Anterior cingulate cortex (tissue), 58 donors: ENCODE measurements around the gene TTC28.
A peak's percentile ranks its signal among the peaks of the same experiment; 100 is the strongest.

Experiments
- DNase-seq, 58 donors: peaks; one replicate each; lab custom pipeline; 2025; lab: John Stamatoyannopoulos, UW

The TTC28 gene

DNA sequence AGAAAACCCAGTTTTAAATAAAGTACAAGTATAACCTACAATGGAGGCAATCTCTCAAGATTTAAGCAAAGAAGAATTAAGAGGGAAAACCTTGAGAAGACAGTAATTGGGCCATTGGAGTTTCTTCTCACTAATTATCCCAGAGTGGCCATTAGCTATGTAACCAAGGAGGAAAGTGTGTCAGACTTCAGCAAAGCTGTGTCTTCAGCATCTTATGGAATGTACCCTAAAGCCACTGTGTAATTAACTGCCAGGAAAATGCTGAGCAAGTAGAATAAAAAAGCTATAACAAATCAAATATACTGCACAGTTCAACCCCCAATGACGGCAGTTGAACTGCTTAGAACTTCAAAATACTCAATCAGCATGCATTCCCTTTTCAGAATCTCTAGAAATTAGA is 261.6 kb downstream of the TTC28 start:
- DNase-seq, result no peak

GRCh38 chr22:28417431-28417830 is 262.2 kb downstream of the TTC28 start:
- DNase-seq, result no peak

DNA sequence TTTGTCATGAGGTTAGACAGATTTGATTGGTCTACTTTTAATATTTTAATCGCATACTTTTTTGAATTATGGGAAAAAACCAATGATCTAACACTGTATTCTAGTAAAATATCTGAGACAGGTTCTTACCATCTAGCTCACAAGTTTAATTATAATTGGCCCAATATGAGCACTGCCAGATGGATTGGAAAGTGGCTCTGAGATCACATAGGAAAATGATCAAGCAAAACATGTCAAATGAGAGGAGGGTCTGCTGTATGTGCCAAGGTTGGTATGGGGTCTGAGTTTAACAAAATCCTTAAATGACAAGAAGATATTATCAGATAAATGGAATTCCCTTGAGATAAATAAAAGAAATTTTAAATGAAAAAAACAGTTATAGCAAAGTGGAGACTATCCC is 264.7 kb downstream of the TTC28 start:
- DNase-seq, result no peak

DNA sequence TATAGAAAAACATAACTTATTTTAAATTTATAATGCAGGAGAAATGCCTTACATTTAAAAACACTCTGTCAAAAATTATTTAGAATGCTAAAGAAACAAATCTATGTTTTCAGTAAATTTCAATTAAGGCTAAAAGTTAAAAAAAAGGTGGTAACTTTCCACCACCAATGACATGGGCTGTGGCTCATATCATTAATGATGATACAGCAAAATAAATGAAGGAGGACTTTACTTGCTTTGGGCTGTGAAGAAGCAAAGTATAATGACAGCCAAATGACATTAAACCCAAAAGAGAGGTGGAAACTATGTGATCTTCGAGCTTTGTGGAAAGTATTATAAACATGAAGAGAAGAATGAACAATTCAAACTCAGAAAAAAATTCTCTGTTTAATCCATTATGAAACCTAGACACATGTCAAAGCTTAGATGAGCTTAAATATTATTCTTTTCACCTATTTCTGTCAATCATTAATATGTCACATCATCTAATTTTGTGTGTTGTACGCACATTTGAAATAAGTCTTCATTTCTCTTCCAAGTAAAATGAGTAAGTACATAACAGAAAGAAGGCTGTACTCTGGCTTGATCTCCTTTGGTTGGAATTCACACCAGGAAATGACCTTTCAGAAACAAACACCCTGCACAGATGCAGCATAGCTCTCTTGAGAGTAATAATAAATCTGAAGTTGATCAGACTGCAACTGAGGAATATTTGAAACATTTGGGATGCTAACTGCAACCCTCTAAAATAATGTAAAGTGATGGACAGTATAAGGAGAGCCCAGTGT is 265.8 kb downstream of the TTC28 start:
- no peak for DNase-seq

GRCh38 chr22:28412109-28412508 is 267.5 kb downstream of the TTC28 start:
- DNase-seq, result no peak

GRCh38 chr22:28411125-28411524 is 268.5 kb downstream of the TTC28 start:
- DNase-seq, result no peak

- DNase-seq, result no peak
These were observed 269.4 kb downstream of the TTC28 start for GRCh38 chr22:28410050-28410816.

DNA sequence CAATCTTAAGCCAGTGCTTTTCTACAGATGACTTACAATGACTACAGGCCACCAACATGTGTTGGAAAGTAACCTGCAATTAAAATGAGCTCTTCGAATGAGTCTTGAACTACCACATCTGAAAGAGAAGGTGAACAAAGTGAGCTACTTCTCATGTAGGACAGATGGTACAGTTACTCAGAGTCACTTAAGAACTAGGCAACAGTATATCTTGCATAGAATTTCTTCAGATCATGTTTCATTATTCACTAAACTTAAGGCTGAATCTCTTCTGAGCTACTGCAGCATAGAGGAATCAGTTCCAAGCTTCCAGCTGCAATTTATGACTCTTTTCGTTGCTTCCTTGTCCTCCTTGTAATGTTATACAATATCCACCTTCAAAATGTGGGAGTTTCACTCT is 270.9 kb downstream of the TTC28 start:
- no peak for DNase-seq

DNA sequence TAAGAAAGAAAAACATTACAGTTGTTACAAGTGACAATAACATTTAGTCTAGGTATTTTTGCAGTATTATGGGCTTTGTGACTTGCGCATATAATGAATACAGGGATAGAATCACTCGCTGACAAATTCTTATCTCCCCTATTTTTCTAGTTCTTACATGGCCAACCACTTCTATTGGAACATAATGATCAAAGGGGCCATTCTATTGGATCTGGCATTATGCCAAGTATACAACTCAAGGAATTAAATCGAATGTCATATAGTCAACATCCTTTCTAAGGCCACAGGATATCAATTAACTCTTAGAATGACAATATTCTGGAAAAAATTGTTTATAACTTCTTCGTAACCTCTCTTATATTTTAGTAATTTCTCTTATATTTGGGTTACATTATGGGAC is 272.0 kb downstream of the TTC28 start:
- DNase-seq, result no peak

GRCh38 chr22:28406246-28406645 is 273.4 kb downstream of the TTC28 start:
- no peak for DNase-seq

- DNase-seq, result no peak
These were observed 274.1 kb downstream of the TTC28 start for GRCh38 chr22:28405588-28405987.

DNA sequence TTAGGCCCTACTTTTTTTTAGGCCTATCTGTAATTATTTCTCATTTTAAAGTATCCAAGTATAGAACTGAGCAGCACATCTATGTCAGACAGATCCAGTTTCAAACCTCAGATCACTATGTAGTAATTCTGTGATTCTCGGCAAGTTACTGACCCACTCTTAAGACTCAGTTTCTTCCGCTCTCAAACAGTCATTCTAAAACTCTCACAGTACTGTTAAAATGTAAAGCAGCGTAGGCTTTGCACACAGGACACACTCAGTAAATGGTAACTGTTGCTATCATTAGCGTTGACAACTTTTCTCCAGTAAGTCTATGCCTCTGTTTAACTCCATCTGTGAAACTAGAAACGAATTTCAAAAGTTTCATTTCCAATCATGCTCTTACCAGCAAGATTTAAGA is 277.1 kb downstream of the TTC28 start:
- no peak for DNase-seq

DNA sequence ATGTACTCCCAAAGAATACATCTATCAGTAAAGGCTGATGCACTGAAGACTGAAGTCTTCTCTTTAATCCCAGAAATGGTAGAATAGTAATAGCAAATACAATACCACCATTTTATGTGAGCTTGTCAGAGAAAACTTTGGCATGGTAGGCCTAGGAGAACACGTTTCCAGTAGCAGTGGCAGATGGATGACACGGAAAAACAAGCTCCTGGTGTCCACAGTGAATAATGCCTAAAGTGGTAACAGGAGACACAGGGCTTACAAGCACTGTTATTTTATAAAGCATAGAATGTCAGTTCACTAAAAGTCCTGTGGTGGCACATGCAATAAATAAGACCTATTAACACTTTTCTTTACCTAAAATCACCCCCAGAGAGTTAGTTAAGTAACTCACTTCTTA is 277.6 kb downstream of the TTC28 start:
- DNase-seq, result no peak

- DNase-seq, result no peak
These were observed 280.7 kb downstream of the TTC28 start for GRCh38 chr22:28398981-28399380.

DNA sequence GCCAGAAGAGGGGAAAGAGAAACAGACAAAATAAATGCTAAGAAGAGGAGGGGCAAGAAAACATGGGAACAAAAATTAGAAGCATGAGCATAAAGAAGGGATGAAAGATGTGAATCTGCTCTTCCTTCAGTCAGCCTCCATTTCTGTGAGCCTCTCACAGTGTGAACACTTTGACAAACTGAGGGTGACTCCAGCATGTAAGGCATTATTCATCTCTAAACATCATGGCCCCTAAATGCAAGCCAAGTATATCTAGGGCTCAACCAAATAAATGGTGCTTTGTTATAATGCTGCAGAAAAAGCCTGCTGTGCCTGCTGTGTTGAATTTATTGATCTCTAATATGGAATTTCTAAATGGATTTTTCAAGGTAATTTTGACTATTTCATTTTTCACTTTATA is 281.3 kb downstream of the TTC28 start:
- no peak for DNase-seq

- no peak for DNase-seq
These were observed 282.3 kb downstream of the TTC28 start for GRCh38 chr22:28397306-28397705.

GRCh38 chr22:28395920-28396753 is 283.5 kb downstream of the TTC28 start:
- DNase-seq, result no peak

DNA sequence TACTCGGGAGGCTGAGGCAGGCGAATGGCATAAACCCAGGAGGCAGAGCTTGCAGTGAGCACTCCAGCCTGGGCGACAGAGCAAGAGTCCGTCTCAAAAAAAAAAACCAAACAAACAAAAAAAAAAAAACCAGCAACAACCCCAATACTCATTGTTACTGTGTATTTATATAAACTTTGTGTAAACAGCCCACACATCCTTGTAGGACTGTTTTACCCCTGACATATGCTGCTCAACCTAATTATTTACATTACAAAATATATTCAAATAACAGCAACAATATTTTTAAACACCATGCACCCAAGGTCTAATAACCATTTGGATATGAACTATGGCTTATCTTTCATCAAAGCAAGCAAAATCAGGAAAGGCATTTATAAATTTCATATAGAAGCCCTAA is 284.1 kb downstream of the TTC28 start:
- DNase-seq, result no peak

- DNase-seq, result peak in 9 of 58 donors; percentile 0 to 16 (median 7)
These were observed 285.0 kb downstream of the TTC28 start for GRCh38 chr22:28394513-28395110.

DNA sequence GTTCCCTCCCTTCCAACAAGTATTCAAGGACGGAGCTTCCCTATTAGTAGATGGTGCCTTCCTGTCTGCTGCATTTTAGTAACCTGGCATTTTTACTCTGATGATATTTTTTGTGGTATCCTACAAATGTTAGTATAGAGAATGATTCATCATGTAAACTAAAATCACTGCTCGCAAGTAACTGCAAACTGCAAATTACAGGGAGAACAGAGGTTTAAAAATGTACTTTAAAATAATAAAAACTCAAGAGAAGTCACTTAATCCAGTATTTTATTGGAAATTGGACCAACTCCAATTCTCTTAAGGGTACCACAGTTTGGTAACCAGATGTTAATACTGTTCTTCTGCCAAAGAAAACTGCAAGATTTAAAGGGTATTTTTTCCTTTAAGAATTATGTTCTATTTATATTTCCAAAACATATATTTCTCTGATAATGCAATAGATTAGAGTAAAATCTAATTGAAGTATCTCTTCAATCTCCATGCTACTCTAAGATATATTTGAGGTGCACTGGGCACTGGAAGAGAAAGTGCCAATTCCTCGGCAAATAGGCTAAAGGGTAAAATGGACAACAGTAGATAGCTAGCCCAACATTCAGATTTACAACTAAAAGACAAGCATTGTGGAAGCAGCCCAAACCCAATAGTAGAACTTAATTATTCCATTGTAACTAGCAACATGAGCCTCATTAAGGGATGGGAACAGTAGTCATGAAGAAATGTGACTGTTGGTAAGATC is 298.0 kb downstream of the TTC28 start:
- DNase-seq, result no peak
